ELR (cell line): ENCODE data around the gene CAMKK2.
"Not testable (repeated sequence)": the region's sequence is repeated elsewhere in the genome, so short reads cannot be mapped to it uniquely, and the experiment has no call there.

Source experiments
- DNase-seq: peaks from one replicate; pipeline ENCODE4 v3.0.0-alpha.2; 2015; ENCODE audit warnings: low read depth

Gene CAMKK2

GRCh38 chr12:121279071-121279375 is 17.5 kb downstream of the CAMKK2 start:
- DNase-seq = peak; percentile 66

GRCh38 chr12:121278169-121279070 is 18.1 kb downstream of the CAMKK2 start:
- DNase-seq = no peak

- no peak for DNase-seq
Observed at GRCh38 chr12:121277374-121277759, 19.1 kb downstream of the CAMKK2 start.

- no peak for DNase-seq
Observed at GRCh38 chr12:121274036-121274763, 22.3 kb downstream of the CAMKK2 start.

- DNase-seq = no peak
Observed at GRCh38 chr12:121273364-121273896, 23.1 kb downstream of the CAMKK2 start.

GRCh38 chr12:121267822-121268221 is 28.7 kb downstream of the CAMKK2 start:
- DNase-seq = no peak

- DNase-seq = no peak
Observed at GRCh38 chr12:121264951-121265515, 31.5 kb downstream of the CAMKK2 start.

GRCh38 chr12:121264135-121264534 is 32.4 kb downstream of the CAMKK2 start:
- no peak for DNase-seq

- no peak for DNase-seq
Observed at GRCh38 chr12:121263206-121263935, 33.1 kb downstream of the CAMKK2 start.

- DNase-seq = no peak
Observed at GRCh38 chr12:121261398-121261797, 35.1 kb downstream of the CAMKK2 start.

- DNase-seq = no peak
Observed at GRCh38 chr12:121260091-121260490, 36.4 kb downstream of the CAMKK2 start.

- DNase-seq = no peak
Observed at GRCh38 chr12:121259074-121259473, 37.4 kb downstream of the CAMKK2 start.

GRCh38 chr12:121257704-121258449 is 38.6 kb downstream of the CAMKK2 start:
- not testable (repeated sequence) for DNase-seq

- no peak for DNase-seq
Observed at GRCh38 chr12:121255433-121255832, 41.1 kb downstream of the CAMKK2 start.

- DNase-seq = no peak
Observed at GRCh38 chr12:121253638-121254335, 42.7 kb downstream of the CAMKK2 start.

- peak; percentile 17 for DNase-seq
Observed at GRCh38 chr12:121252712-121253345, 43.7 kb downstream of the CAMKK2 start.

- DNase-seq = no peak
Observed at GRCh38 chr12:121251838-121252237, 44.7 kb downstream of the CAMKK2 start.

- no peak for DNase-seq
Observed at GRCh38 chr12:121250359-121250758, 46.1 kb downstream of the CAMKK2 start.

GRCh38 chr12:121248622-121249021 is 47.9 kb downstream of the CAMKK2 start:
- DNase-seq = no peak

- no peak for DNase-seq
Observed at GRCh38 chr12:121246893-121247557, 49.5 kb downstream of the CAMKK2 start.
